HG02938 (cell line): Measurements from ENCODE around the gene PTPRM.

Source experiments
- ATAC-seq: cut with Tn5 transposase; IDR thresholded peaks from one replicate; pipeline ENCODE4 v1.9.1; 2021; ENCODE audit warnings: mild to moderate bottlenecking, moderate library complexity; ENCODE audit not compliant: unreplicated experiment

PTPRM gene

DNA sequence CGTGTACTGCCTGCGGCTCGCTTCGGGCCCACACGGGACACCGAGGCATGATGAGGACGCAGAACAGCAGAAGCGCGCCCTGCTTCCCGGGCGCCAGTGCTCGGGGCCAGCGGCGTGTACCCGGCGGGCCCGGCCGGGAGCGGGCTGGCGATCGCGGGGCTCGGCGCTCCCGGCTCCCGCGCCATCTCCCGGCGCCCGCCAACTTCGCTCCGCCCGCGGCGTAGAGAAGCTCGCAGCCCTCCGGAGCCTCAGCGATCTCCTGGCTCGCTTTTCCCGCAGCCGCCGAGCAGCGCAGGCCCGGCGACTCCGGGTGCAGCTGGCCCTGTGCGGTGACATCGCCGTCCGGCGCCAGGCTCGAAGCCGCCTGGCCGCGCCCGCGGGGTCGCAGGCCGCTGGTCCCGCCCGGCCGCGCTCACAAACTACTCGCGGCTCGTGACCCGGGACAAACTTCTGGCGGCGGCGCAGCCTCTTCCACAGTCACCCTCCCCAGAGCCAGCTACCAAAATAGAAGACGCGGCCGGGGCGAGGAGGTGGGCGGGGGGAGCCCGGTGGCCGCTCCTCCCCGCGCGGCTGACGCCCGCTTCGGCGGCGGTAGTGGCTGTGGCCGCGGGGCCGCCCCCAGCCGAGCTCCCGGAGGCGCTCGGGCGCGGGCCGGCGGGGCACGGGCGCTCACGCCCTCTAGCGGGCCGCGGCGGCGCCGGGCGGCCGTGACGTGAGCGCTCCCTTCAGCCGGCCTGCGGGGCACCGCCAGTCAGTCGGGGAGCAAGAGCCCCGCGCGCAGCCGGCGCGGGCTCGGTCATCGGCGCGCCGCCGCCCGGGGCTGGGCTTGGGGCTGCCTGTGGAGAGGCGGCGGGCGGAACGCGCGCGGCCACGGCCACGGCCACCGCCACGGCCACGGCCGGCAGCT is at the start of gene PTPRM:
Gene PTPRM (plus strand): TSS at position 750 of the 907 bp plus-strand sequence. CDS start 503 bp downstream, outside the sequence.
- peak; percentile 78 for ATAC-seq

DNA sequence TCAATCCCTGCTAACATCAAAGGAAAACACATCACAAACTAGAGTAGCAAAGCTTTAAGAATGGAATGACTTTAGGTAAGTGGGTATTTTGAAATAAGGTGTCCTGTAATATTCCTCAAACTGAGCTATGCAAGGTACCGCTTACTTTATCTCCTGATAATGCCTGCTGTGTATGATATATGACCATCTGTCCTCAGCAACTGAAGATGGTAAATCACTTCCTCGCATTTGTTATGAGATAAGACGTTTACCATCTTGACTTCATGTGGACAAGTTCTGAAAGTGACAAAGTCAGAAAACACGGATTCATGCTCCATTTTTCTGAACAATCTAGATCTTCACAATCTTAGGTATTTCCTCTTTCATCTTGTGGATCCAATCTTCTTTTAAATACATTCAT is 49.3 kb upstream of the PTPRM start:
- ATAC-seq = no peak

DNA sequence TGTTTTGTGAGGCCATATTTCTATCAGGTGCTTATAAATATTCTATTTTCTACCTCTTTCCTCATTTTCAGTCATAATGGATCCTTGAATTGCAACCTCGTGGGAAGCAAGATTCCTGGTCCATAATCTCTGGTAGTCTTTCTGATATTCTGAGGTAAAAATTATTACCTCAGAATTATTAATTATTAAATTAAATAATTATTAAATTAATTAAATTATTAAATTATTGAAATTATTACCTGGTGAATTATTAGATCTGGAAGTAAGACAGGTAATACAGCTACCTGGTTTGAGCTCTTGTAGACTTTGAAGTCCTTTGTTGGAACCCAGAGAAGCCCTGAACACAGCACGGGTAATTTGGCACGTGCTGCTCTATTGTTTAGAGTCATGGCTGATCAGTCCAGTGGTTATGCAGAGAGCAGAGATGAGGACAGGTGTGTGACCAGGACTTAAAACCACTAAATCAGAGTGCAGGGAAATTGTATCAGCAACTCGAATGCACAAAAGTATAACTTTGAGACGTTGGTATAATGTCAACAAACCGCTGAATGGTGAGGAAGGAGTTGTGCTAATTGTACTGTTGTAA is 46.8 kb upstream of the PTPRM start:
- ATAC-seq = no peak

DNA sequence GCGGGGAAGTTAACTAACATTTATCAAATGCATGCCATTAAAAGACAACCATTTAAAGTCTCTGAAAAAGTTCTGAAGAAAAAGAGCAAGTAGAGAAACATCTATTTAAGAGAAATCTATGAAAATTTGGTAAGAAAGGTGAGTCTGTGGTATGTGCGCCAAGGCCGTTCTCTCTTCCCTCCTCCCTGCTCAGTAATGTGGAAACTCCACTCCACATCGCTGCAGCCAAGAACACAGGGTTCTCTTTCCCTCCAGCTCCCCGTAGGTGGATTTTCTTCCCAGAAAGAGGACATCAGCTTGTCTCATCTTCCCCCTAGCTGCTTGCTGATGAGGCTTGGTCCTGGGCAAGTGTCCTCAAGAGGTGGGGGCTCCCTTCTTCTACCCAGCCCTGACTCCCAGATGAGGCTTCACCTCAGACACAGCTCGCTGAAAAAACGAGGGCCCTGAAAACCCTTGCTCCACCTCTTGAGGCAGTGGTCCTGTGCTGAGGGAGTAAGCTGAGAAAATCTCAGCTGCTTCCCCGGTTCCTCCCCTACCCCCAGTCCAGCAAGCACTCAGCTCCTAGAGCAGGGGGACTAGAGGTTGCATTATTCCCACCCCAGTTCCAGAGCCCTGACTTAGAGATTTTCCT is 45.8 kb upstream of the PTPRM start:
- no peak for ATAC-seq

DNA sequence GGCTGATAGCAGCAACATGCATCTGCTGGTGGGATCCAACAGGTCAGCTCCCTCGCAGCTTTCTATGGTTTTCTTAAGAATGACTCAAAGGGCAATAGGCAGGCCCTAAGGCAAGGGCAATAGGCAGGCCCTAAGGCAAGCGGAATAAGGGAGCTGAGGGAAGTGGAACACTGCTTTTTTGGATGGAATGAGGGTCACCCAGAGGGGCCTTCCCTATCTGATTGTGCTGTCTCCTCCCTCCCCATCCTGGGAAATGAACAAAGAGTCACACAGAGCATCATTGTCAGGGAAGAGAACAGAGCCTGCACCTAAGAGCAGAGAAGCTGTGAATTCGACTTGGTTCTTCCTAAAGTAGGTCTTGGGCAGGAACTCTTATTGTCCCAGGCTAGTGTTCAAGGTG is 43.3 kb upstream of the PTPRM start:
- no peak for ATAC-seq

DNA sequence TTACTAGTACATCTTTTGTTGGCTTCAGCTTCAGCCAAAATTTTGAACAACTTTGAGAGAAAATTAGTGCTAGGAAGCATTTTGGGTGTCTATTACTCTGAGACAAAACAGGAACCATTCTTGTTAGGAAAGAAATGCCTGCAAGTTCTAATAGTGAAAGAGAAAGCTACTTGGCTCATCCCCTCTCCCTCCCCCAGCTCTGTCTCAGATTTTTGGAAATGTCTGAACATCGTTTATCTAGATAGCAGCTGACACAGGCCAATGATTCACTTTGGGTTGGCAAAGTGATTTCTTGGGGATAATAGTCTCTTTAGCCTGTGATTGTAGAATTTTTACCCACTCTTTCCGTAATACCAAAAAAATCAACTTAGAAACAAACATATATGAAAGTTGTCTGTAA is 42.3 kb upstream of the PTPRM start:
- ATAC-seq = no peak

DNA sequence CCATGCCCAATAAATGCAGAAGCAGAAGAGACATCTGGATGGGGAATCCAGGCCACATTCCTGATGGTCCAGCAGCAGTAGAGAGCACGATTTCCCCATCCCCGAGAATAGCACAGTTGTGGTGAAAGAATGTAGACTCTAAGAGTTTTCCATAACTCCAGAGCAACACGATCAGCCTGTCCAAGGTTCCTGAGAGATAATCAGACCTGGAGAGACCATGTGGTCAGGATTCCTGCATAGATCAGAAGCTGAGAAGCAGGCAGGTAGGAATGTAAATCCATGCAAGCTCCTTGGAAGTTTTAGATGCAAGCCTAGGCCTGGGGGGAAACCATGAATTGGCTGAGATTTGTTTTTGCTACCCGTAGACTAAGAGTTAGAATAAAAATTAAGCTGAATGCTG is 34.2 kb upstream of the PTPRM start:
- ATAC-seq = no peak

DNA sequence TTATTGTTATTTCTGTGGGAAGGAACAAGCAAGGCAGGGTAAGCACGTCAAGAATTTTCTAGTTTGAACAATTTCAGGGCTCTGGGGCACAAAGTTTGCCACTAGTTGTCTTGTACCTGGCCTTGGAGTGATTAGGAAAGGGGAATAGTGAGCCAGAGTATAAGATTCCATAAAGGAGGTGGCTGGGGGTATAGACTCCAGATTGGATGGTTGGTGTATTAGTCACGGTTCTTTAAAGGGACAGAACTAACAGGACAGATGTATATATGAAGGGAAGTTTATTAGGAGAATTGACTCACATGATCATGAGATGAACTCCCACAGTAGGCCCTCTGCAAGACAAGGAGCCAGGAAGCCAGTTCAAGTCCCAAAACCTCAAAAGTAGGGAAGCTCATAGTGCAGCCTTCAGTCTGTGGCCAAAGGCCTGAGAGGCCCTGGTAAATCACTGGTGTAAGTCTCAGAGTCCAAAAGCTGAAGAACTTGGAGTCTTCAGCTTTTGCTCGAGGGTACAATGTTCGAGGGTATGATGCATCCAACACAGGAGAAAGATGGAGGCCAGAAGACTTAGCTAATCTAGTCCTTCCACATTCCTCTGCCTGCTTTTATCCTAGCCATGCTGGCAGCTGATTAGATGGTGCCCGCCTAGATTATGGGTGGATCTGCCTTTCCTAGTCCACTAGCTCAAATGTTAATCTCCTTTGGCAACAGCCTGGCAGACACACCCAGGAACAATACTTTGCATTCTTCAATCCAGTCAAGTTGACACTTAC is 31.5 kb upstream of the PTPRM start:
- ATAC-seq = no peak

DNA sequence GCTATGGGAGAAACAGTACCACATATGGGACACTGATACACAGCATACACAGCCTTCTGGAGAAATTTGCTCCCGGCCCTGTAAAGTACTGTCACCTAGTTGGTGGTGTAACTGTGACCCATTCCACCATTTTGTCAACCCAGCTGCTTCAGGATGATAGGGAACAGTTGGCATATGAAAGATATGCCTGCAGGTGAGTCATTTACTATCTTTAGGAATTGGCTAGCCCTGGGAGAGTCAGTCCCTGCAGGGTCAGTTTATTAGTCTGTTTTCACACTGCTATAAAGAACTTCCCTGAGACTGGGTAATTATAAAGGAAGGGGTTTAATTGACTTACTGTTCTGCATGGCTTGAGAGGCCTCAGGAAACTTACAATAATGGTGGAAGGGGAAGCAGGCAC is 30.0 kb upstream of the PTPRM start:
- no peak for ATAC-seq

DNA sequence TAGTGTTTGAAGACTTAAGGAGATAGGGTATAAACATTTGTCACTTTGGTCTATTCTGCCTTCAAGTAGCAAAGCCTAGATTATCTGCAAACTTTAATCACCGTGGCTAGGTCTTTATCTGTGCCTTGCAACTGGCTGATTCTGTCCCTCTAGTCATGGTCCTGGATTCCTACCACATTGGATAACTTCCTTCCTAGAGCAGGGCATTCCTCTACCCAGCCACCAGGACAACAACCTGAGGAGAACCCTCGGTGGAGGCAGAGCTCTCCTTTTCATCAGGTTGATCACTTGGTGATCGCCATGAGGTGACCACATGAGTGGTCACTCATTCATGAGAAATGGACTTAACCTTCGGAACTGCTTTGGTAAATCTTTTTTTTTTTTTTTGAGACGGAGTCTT is 25.3 kb upstream of the PTPRM start:
- no peak for ATAC-seq

DNA sequence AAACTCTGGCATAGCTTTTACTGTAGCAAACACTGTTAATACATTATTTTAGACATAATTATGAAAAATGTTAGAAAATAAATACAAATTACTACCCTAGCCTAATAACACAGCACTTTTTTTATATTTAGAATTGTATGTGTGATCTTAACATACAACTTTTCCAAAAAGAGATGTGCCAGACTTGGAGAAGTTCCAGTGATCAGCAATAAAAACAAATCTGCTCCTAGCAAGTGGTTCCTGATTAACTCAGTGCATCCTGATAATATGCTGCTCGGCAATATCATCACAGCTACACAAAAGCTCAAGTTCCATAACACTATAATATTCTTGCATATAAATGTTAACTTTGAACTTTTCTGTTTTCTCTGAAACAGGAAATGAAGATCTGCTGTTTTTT is 22.4 kb upstream of the PTPRM start:
- no peak for ATAC-seq

DNA sequence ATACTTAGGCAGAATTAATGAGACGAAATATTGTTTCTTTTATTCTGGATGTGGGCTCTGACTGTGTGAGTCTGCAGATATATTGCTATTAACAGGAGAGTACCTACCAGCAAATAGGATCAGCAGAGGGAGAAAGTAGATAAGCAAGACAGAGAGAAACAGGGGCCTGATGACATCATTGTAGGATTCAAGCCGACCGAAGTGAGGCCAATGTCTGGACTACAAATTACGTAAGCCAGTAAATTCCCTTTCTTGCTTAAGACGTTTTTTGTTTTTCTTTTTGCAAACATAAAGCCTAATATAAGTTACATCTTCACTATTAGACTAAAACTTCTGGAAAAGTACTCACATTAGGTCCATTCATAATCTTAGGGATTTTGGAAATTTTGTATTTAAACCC is 21.4 kb upstream of the PTPRM start:
- no peak for ATAC-seq

DNA sequence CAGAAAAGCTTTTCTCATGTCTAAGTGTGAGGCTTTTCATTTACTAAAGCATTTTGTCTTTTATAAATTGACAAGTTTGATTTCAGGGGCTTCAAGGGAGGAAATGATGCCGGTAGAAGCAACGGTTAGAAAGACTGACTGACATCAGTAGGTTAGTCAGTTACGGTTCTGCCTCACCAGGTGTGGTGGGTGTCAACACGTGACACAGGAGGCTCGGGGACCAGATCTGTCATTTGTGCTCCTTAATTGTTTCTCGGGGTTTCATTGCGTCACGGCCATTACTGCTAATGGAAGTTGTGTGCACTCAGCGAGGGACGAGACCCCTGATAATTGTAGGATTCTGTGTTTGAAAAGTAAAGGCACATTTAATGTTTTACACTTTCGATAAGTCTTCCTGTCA is 18.9 kb upstream of the PTPRM start:
- ATAC-seq = no peak

DNA sequence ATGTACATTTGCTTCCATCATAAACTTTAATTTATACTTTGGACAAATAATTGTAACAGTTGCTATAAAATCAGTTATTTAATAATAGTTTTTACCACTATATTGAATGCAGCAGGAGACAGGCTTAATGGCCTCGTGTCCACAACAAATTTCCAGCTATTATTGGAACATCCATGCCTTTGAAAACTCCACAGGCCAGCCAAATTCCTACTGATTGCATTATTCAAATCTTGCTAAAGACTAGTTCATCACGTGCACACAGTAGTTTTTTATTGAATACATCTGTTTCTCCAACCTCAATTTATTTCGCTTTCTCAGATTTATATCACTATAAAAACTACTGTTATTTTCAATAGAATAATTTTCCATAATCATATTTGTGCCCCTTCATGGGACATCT is 18.4 kb upstream of the PTPRM start:
- no peak for ATAC-seq

DNA sequence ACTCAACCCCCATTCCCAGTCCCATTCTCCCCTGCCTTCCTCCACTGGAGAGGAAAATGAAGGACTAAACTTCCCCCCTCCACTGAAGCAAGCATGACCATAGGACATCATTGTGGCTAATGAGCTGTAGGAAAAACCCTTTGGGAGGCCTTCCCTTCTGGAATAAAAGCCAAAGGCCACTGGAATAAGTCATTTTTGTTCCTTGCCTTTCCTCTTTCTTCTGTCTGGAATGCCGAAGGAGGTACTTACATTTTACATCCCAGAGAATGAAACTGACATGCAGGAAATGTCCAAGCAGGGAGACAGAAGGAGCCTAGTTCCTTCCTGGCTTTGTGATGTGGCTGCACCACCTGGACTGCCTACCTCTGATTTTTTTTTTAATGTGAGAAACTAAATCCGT is 9.1 kb upstream of the PTPRM start:
- ATAC-seq = no peak

DNA sequence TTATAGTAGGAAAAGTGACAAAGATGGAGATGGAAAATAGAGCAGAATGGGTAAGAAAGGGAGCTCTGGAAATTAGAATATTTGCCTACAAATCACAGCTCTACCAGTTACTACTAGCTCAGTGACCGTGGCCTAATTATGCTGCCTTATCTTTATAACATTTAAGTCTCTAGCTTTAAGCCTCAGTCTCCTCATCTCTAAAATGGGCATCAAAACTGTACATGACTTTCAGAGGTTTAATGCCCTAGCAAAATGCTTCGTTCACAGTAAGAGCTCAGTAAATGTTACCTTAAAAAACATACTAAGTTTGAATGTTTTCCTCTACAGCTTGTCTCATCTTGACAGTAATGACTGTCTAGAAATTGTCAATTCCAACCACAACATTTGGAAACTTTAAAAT is 8.3 kb upstream of the PTPRM start:
- no peak for ATAC-seq

DNA sequence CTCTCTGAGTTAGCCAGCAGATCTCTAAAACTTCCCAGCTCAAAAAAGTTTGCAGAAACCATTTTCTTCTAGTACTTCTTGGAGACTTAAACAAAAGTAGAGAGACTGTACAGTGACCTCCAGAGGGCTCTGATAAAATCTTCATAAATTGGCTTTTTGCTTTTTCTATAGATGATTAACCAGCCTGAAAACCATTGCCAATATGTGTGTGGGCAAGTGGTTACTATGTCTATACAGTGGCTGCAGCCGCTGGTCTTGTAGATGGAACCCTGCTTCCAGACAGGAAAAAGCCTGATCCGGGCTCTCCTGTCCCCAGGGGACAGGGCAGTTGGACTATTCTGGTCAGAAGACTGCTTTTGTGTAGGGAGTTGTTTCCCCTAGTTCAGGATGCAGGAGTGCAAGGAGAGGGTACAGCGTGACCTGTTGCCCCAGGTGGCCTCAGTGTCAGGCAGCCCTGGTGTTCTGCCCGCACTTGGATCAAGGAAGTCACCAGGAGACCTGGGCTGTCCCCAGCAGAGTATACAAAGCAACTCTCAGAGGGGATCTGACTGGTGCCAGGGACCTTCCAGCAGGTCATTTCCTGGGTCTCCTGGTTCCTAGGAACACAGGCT is 7.3 kb upstream of the PTPRM start:
- no peak for ATAC-seq

DNA sequence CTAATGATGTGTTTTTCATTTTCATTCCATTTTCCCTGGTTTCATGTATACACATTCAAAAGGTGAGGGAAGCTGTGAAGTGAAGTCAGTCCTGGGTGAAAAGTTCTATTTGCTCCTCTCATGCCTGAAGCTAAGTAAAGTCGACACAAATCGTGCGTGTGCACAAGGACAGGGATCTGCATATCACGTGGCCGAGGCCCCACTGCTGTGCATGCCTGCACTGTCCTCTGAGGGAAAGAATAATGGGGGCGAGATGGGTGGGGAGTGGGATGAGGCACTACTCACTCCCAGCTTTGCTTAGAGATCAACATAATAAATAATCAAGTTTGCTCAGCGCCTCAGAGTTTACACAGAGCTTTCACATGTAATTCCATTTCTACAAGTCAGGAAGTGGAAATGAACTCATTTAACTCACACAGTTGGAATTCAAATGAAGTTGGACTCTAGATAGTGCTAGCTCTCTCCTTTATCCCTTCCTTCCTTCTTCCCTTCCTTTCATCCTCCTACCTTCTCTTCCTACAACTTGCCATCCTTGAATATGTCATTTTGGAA is 5.1 kb upstream of the PTPRM start:
- ATAC-seq = no peak

DNA sequence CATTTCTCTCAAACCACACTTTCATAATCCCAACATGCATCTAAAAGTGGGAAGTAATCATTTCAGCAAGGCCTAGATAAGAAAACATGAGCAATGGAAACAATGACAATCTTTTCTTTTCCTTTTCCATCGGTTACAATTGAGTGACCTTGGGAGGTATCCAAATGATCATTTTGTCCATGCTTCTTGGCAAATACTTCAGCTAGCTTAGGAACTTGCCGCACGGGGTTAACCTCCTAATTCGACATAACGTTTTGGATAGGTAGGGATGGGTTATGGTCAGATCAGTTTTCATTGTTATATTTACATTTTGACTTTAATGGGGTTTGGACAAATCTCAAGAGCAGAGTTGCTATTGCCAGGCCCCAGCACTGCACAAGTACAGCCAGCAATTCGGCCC is 4.6 kb upstream of the PTPRM start:
- ATAC-seq = no peak

DNA sequence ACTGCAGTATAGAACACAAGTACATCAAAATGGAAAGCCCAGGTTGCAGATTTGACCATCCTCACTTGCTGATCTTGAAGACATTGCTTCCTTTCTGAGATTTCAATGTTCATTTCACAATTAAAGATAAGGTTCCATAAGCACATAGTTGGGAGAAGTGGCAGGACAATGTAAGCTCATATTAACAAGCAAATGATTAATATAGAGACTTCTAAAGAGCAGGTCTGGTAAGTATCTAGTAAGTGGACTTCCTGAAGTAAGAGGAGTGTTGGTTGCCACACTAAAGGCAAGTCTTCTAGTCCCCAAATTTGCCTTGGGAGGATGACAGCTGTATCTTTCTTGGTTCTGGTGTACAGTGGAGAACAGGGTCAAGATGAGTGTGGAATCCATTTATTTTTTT is 1.4 kb upstream of the PTPRM start:
- no peak for ATAC-seq

DNA sequence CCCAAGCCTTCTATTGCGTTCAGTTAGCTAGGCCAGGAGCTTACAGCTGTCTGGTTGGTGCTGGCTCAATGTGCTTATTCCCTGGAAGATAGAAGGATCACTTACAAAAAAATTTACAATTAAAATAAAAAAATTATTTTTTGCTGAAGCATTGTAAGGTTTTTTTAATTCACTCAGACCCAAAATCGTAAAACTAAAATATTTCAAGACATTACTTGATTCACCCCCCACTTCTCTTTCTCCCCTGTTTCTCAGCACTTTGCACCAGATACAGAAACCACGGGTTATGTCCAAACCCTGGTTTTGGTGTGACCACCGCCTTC is 911 bp upstream of the PTPRM start:
- no peak for ATAC-seq
